Activated CD4-positive, alpha-beta T cell treated with anti-CD3 and anti-CD28 coated beads for 36 hours (primary cell): ENCODE data around the gene MVB12B. TPM values are rescaled to one million over a fixed set of nuclear protein-coding genes. Genes with fewer than 3 reads are reported as not detected.

Source experiments
- ATAC-seq: fragments of 200-7000 bp; cut with Tn5 transposase; one replicate; pipeline ENCODE4 v1.10.0; 2021; ENCODE audit warnings: mild to moderate bottlenecking, moderate library complexity
- CTCF ChIA-PET: fragments of 350-600 bp; sonication (Branson Sonifier 250); formaldehyde crosslinking; loops from one replicate; lab custom pipeline; 2021; ENCODE audit warnings: antibody characterized with exemption; lab: Charles Lee
- POLR2A ChIA-PET: fragments of 350-600 bp; sonication (Branson Sonifier 250); formaldehyde crosslinking; loops from one replicate; lab custom pipeline; 2021; ENCODE audit warnings: antibody characterized with exemption, inconsistent platforms; lab: Charles Lee
- DNase-seq: peaks from one replicate; pipeline ENCODE4 v3.0.0-alpha.2; 2020
- H3K27ac Mint-ChIP-seq: one replicate; pipeline ENCODE4 v1.8.0; 2021; ENCODE audit warnings: mixed read lengths
- H3K27me3 Mint-ChIP-seq: one replicate; pipeline ENCODE4 v1.8.0; 2021; ENCODE audit warnings: mixed read lengths
- H3K36me3 Mint-ChIP-seq: one replicate; pipeline ENCODE4 v1.8.0; 2021; ENCODE audit warnings: low read depth, mixed read lengths
- H3K4me1 Mint-ChIP-seq: one replicate; pipeline ENCODE4 v1.8.0; 2021; ENCODE audit warnings: mixed read lengths
- H3K4me3 Mint-ChIP-seq: one replicate; pipeline ENCODE4 v1.8.0; 2021; ENCODE audit warnings: mild to moderate bottlenecking, moderate library complexity, mixed read lengths
- H3K9me3 Mint-ChIP-seq: one replicate; pipeline ENCODE4 v1.8.0; 2021; ENCODE audit warnings: low read depth, mixed read lengths
- intact Hi-C, 2 experiments: fragments of 100-400 bp; cut with DNase I in 1 of 2; cut with micrococcal nuclease in 1 of 2; formaldehyde crosslinking; loops; one replicate each; pipeline versions ENCODE4 v1.14.2 to v1.15.1; 2022 to 2024; cut with DNase I, micrococcal nuclease
- total RNA-seq, 2 experiments: library from RNA; stranded (reverse); gene quantifications; one replicate each; pipeline ENCODE4 v1.2.3, GENCODE V29; 2021

The MVB12B gene
- total RNA-seq, 2 experiments from 2014 or later: 3.0 TPM

- intact Hi-C loops: no loop called here
- Mint-ChIP-seq H3K27ac (no peak overlapping the region), H3K36me3 (no peaks in the 10 kb centered on the region), H3K9me3 (no peaks in the 10 kb centered on the region), H3K4me1 (peaks cover 10% of the 10 kb centered on the region), H3K27me3 (no peaks in the 10 kb centered on the region), H3K4me3 (no peak overlapping the region)
- DNase-seq: no peak
- ChIA-PET CTCF (interaction anchor here (0.6 to 1.0 kb wide), 4 partner anchors 36 to 222 kb away, joined by 3 to 5 read pairs (median 3); no protein-coding TSS in a partner anchor), POLR2A (no interaction called here)
- no peak for ATAC-seq
Observed at GRCh38 chr9:126435105-126435504, 108.5 kb downstream of the MVB12B start.

- Mint-ChIP-seq H3K27me3 (no peaks in the 10 kb centered on the region), H3K27ac (no peak overlapping the region), H3K36me3 (no peaks in the 10 kb centered on the region), H3K9me3 (no peaks in the 10 kb centered on the region), H3K4me1 (peaks cover 13% of the 10 kb centered on the region), H3K4me3 (no peak overlapping the region)
- CTCF ChIA-PET: interaction anchor here (0.7 to 1.4 kb wide), 3 partner anchors 37 to 56 kb away, joined by 3 to 5 read pairs (median 5); no protein-coding TSS in a partner anchor
- ATAC-seq: no peak
- intact Hi-C loops: no loop called here
- POLR2A ChIA-PET: no interaction called here
- no peak for DNase-seq
Observed at GRCh38 chr9:126435626-126436025, 109.0 kb downstream of the MVB12B start.

DNA sequence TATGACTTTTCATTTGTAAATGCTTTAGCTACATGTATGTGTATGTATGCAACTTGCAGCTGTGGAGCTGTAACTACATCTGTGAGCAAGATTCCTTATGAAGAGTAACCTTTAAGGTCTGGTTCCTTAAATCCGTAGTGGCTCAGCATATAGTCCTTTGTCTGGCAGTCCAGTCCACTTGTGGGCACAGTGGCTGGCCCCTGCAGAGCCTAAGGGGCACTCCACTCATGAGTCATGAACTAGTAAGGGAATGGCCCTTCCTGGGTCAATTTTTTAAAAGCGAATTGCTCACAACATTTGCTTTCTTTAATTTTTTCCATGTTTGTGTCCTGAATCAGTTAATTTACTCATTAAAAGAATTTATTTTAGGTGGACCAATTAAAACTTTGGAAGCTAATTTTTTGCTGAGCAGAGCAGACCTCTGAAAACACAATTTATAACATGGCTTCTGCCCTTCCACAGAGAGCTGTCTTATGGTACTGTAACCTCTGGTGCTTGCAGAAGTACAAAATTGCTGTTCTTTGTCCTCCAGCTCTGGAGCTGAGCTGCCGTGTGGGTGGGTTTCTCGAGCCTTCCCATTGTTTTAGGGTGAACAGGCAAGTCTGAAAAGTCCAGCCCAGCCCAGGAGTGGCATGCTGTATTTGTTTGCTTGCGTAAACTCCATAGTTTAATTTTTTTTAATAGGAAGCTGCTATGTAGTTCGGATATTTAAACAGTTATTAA is 110.1 kb downstream of the MVB12B start:
- Mint-ChIP-seq H3K36me3 (no peaks in the 10 kb centered on the region), H3K27me3 (no peaks in the 10 kb centered on the region), H3K4me3 (no peak overlapping the region), H3K27ac (no peak overlapping the region), H3K9me3 (no peaks in the 10 kb centered on the region), H3K4me1 (peaks cover 17% of the 10 kb centered on the region)
- CTCF ChIA-PET: interaction anchor here (1.0 to 1.4 kb wide), 4 partner anchors 11 to 1029 kb away, joined by 3 to 5 read pairs (median 3); no protein-coding TSS in a partner anchor
- no peak for ATAC-seq
- intact Hi-C loops: no loop called here
- DNase-seq: no peak
- POLR2A ChIA-PET: interaction anchor here (0.7 to 1.0 kb wide), 2 partner anchors 14 to 171 kb away, joined by 3 read pairs; no protein-coding TSS in a partner anchor

DNA sequence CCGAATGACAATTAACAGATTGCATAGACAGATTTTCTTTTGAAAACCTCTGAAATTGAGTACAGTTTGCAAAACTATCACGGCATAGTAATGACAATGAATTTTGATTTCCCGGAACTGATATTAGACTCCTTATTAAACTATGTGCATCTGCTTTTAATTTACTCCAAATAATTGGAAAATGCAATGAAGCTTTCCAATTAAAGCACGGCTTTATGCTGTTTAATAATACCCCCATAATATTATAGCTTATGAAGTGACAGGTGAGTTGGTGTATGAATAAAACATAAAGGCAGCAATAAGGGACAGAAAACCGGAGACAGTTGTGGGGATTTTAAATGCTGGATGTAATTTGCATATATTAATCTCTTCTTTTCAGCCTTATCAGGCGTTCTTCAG is 110.6 kb downstream of the MVB12B start:
- POLR2A ChIA-PET: interaction anchor here (0.7 to 1.0 kb wide), 2 partner anchors 14 to 170 kb away, joined by 3 read pairs; no protein-coding TSS in a partner anchor
- intact Hi-C loops: no loop called here
- no peak for DNase-seq
- H3K4me1 Mint-ChIP-seq: peaks cover 17% of the 10 kb centered on the region
- no peak for ATAC-seq
- no peaks in the 10 kb centered on the region for H3K27me3 Mint-ChIP-seq
- no peaks in the 10 kb centered on the region for H3K9me3 Mint-ChIP-seq
- no peak overlapping the region for H3K27ac Mint-ChIP-seq
- H3K4me3 Mint-ChIP-seq: no peak overlapping the region
- no peaks in the 10 kb centered on the region for H3K36me3 Mint-ChIP-seq
- CTCF ChIA-PET: interaction anchor here (1.0 to 1.3 kb wide), 3 partner anchors 10 to 1029 kb away, joined by 3 read pairs; no protein-coding TSS in a partner anchor

GRCh38 chr9:126437701-126438100 is 111.1 kb downstream of the MVB12B start:
- H3K36me3 Mint-ChIP-seq: no peaks in the 10 kb centered on the region
- intact Hi-C loops: no loop called here
- peaks cover 17% of the 10 kb centered on the region for H3K4me1 Mint-ChIP-seq
- no peak overlapping the region for H3K27ac Mint-ChIP-seq
- no peak for ATAC-seq
- no peaks in the 10 kb centered on the region for H3K27me3 Mint-ChIP-seq
- ChIA-PET CTCF (interaction anchor here (1.3 kb wide), 1 partner anchor 41 kb away, joined by 3 read pairs; no protein-coding TSS in a partner anchor), POLR2A (interaction anchor here (0.7 kb wide), 1 partner anchor 170 kb away, joined by 3 read pairs; no protein-coding TSS in a partner anchor)
- no peaks in the 10 kb centered on the region for H3K9me3 Mint-ChIP-seq
- H3K4me3 Mint-ChIP-seq: no peak overlapping the region
- DNase-seq: no peak

GRCh38 chr9:126438741-126439401 is 112.2 kb downstream of the MVB12B start:
- CTCF ChIA-PET: no interaction called here
- Mint-ChIP-seq H3K27me3 (no peaks in the 10 kb centered on the region), H3K36me3 (no peaks in the 10 kb centered on the region), H3K27ac (peak overlapping the region; percentile 42), H3K4me3 (no peak overlapping the region), H3K9me3 (no peaks in the 10 kb centered on the region), H3K4me1 (peaks cover 17% of the 10 kb centered on the region)
- intact Hi-C loops: loop anchor here in 1 of 2 experiments (1.0 kb wide), 2 partner anchors 28 to 42 kb away; no protein-coding TSS in a partner anchor
- POLR2A ChIA-PET: no interaction called here
- DNase-seq: no peak
- no peak for ATAC-seq

DNA sequence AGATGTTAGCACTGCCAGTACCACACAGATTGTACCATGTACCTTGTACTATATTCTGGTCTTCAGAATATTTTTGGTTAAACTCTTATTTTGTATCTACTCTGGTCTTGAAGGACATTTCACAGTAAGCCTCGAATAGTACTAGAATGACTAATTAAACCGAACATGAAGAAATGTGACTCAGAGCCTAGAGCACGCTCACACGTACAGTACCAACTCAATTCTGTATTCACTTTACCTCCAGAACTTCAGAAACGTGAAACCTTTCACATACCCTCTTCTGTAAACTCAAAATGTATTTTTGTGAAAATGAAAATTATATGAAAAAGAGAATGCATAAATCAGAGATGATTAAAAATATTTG is 112.8 kb downstream of the MVB12B start:
- Mint-ChIP-seq H3K4me1 (peaks cover 19% of the 10 kb centered on the region), H3K4me3 (no peak overlapping the region), H3K27me3 (no peaks in the 10 kb centered on the region), H3K27ac (peak overlapping the region; percentile 42), H3K36me3 (no peaks in the 10 kb centered on the region), H3K9me3 (no peaks in the 10 kb centered on the region)
- ChIA-PET CTCF (interaction anchor here (1.0 kb wide), 1 partner anchor 60 kb away, joined by 4 read pairs; no protein-coding TSS in a partner anchor), POLR2A (no interaction called here)
- ATAC-seq (peak; percentile 98), DNase-seq (peak; percentile 32)
- intact Hi-C loops: loop anchor here in 1 of 2 experiments (1.0 kb wide), 2 partner anchors 28 to 42 kb away; no protein-coding TSS in a partner anchor

GRCh38 chr9:126439883-126440653 is 113.4 kb downstream of the MVB12B start:
- H3K4me3 Mint-ChIP-seq: no peak overlapping the region
- H3K9me3 Mint-ChIP-seq: no peaks in the 10 kb centered on the region
- no peak overlapping the region for H3K27ac Mint-ChIP-seq
- ATAC-seq (no peak), DNase-seq (no peak)
- POLR2A ChIA-PET: no interaction called here
- H3K36me3 Mint-ChIP-seq: no peaks in the 10 kb centered on the region
- H3K27me3 Mint-ChIP-seq: no peaks in the 10 kb centered on the region
- CTCF ChIA-PET: interaction anchor here (1.0 kb wide), 1 partner anchor 59 kb away, joined by 4 read pairs; no protein-coding TSS in a partner anchor
- intact Hi-C loops: loop anchor here in 1 of 2 experiments (1.0 kb wide), 2 partner anchors 29 to 43 kb away; no protein-coding TSS in a partner anchor
- H3K4me1 Mint-ChIP-seq: peaks cover 21% of the 10 kb centered on the region

DNA sequence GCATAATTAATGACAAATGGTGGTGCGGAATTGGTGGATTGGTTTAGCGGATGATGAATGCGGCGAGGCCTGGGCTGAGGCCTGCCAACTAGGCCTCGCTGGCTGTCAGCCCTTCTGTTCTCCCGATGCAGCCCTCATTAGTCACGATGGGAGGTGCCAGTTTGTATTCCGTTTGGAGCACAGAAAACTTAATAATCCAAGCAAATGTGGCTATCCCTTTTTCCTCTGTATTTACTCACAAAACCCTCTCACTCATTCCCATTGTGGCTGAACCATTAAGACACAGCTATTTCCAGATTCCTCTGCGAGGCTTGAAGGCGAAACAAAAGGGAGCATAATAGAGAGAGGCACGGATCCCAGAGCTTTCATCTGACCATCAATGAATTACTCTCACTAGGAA is 114.3 kb downstream of the MVB12B start:
- ChIA-PET POLR2A (no interaction called here), CTCF (interaction anchor here (0.6 to 1.5 kb wide), 2 partner anchors 42 to 1904 kb away, joined by 3 to 6 read pairs; no protein-coding TSS in a partner anchor)
- intact Hi-C loops: no loop called here
- H3K9me3 Mint-ChIP-seq: no peaks in the 10 kb centered on the region
- DNase-seq (no peak), ATAC-seq (no peak)
- H3K4me1 Mint-ChIP-seq: peaks cover 21% of the 10 kb centered on the region
- no peaks in the 10 kb centered on the region for H3K36me3 Mint-ChIP-seq
- H3K27me3 Mint-ChIP-seq: no peaks in the 10 kb centered on the region
- no peak overlapping the region for H3K4me3 Mint-ChIP-seq
- H3K27ac Mint-ChIP-seq: no peak overlapping the region

DNA sequence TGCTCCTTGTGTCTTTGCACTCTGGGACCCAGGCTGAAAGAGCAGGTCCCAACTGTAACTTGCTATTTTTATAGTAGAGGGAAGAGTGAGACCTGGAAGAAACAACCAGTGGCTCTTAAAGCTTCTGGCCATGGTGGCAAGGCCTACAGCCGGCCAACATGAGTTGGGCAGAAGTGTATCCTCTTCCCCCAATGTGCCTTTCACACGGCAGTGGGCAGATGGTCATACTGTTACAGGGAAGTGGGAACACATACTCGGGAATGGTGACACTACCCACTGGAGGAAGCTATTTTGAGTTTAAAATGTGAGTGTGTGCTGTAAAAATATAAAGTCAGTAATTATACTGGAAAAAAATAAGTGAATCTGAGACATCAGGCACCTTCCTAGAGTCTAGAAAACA is 116.0 kb downstream of the MVB12B start:
- no peak overlapping the region for H3K4me3 Mint-ChIP-seq
- ATAC-seq: no peak
- H3K27ac Mint-ChIP-seq: no peak overlapping the region
- intact Hi-C loops: no loop called here
- no peaks in the 10 kb centered on the region for H3K9me3 Mint-ChIP-seq
- DNase-seq: no peak
- H3K27me3 Mint-ChIP-seq: no peaks in the 10 kb centered on the region
- no peaks in the 10 kb centered on the region for H3K36me3 Mint-ChIP-seq
- POLR2A ChIA-PET: no interaction called here
- H3K4me1 Mint-ChIP-seq: peaks cover 21% of the 10 kb centered on the region
- CTCF ChIA-PET: interaction anchor here (0.7 to 1.6 kb wide), 4 partner anchors 33 to 1035 kb away, joined by 3 read pairs; no protein-coding TSS in a partner anchor
